HG03520 (cell line): ENCODE measurements around the gene CASTOR2.
"Not testable (repeated sequence)": the region's sequence is repeated elsewhere in the genome, so short reads cannot be mapped to it uniquely, and the experiment has no call there.

Experiments used
- ATAC-seq: cut with Tn5 transposase; IDR thresholded peaks from one replicate; pipeline ENCODE4 v1.9.1; 2021; ENCODE audit warnings: mild to moderate bottlenecking, moderate library complexity; ENCODE audit not compliant: unreplicated experiment

Gene CASTOR2

GRCh38 chr7:74994869-74995543 lies 30.5 kb downstream of the CASTOR2 start:
- ATAC-seq: not testable (repeated sequence)

- ATAC-seq: not testable (repeated sequence)
Observed at GRCh38 chr7:74996361-74996760, 31.9 kb downstream of the CASTOR2 start.

DNA sequence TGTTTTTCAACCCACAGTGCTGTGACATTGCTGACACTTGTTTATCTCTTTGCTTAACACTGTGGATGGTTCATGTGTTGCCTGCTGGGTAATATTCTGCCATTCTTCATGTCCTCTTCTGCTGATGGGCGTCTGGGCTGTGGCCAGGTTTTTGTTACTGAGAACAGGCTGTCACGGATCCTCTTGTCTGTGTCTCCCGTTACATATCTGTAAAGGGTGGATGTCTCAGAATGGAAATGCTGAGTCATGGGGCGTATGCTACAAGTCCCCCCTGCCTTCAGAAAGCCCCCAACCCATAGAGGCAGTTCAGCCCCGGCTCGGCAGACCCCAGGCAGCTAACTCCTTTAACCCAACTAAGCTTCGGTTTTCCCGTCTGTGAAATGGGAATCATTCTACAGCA lies 33.3 kb downstream of the CASTOR2 start:
- ATAC-seq: not testable (repeated sequence)

DNA sequence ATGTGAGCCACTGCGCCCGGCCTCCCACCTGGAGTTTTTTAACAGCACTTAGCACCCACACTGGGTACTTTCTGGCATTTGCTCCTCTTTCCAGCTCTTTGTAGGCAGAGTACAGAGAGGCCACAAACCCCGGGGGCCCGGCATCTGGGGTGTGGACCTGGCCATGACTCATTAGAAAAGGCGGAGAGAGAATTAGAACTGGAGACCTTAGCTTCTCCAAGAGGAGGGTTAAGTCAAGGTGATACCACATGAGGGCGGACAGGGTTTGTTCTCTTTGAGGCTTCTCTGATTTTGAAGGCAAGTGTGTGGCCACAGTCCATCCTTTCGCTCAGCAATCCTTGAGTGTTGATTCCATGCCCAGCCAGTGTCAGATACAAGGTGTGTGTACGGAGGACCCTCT lies 36.9 kb downstream of the CASTOR2 start:
- not testable (repeated sequence) for ATAC-seq

DNA sequence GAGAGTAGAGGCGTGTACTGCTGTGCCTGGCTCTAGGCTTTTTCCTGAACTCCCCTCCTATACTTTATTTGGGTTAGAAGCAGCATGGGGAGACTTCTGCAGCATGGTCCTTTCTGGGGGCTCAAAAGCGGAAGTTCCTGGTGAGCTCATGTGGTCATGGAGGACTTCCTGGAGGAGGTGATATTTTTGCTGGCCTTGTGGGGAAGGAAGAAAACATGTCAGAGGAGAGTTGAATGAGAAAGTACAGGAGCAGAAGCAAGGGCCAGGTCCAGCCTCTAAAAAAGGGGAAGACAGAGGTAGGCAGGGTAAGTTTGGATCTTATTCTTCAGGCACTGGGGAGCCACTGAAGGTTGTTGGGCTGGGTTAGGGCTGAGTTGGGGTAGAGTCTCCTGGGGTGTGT lies 45.5 kb downstream of the CASTOR2 start:
- no peak for ATAC-seq

GRCh38 chr7:75017832-75018231 lies 53.3 kb downstream of the CASTOR2 start:
- ATAC-seq: no peak

GRCh38 chr7:75018570-75019364 lies 54.3 kb downstream of the CASTOR2 start:
- ATAC-seq: no peak

DNA sequence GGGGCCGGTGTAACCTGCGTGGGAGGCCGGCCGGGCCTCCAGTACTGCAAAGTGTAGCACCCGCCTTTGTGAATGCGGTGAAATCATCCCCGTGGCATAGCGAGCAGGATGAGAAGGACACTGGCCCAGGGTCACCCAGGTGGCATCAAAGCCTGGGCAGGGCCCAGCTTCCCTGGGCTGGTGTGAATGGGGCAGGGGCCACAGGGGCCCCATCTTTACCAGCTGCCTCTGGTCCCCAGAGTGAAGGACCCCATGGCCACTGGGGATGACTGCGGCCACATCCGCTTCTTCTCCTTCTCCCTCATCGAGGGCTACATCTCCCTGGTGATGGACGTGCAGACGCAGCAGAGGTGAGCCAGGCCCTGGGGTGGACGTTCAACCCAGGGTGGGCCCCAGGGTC lies 55.3 kb downstream of the CASTOR2 start:
- no peak for ATAC-seq

DNA sequence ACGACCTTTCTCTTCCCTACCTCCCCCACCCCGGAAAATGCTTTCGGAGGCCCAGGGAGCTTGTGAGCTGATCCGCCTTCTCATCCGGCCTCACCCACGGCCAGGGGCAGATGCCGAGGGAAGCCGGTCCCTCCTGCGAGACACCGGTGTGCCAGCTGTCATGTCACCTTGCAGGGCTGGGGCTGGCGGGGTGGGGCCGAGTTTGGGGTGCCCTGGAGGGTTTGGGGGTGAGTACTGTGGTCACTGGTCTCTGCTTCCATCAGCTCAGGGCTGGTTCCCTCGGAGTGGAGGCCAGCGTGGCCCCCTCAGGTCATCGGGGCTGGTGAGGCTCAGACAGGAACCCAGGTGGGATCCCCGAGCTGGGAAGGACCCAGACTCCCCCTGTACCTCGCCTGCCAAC lies 60.4 kb downstream of the CASTOR2 start:
- no peak for ATAC-seq

DNA sequence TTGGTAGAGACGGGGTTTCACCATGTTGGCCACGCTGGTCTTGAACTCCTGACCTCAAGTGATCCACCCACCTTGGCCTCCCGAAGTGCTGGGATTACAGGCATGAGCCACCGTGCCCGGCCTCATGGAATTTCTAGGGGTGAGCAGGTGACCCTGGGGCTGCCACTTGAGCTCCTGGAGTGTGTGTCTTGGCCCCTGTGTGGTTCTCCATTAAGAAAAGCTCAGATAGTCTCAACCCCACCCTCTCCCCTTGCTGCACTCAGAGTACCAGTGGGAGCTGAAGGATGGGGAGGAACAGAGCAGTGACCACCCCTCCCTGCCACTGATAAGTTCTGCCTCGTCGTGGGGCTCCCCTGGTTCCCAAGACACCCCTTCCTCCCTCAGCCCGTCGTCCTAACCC lies 63.8 kb downstream of the CASTOR2 start:
- no peak for ATAC-seq

DNA sequence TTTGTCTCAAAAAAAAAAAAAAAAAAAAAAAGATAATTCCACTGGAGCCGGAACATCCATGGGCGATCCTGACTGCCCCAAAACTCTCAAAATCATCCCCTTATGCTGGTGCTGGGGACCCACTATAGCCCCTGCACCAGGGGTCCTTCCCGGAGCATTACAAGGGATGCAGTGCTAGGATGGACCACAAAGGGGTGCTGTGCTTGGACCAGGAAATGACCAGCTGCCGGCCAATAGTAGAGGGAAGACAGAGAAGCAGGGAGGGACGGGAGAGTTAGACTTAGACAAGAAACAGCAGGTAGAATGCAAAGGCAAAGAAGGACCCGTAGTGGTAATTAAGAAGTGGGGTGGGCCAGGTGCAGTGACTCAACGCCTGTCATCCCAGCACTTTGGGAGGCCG lies 68.6 kb downstream of the CASTOR2 start:
- ATAC-seq: no peak

GRCh38 chr7:75033826-75034225 lies 69.3 kb downstream of the CASTOR2 start:
- no peak for ATAC-seq

DNA sequence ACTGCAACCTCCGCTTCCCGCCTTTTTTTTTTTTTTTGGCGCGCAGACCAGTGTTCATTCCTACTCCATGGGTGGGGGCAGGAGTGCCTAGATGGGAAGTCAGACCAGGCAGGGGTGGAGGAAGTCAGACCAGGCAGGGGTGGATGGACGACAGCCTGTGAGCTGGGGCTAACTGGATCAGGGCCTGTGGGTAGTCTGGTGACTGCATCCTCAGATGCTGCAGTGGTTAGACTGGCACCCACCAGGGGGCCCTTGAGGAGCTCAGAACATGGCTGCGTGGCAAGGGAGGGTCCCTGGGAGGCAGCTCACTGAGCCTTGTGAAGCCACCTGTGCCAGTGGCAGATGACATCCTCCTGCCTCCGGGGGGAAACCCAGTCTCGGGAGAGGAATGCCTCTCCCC lies 74.0 kb downstream of the CASTOR2 start:
- ATAC-seq: no peak

GRCh38 chr7:75039166-75039565 lies 74.7 kb downstream of the CASTOR2 start:
- no peak for ATAC-seq

- ATAC-seq: no peak
Observed at GRCh38 chr7:75039709-75040108, 75.2 kb downstream of the CASTOR2 start.

DNA sequence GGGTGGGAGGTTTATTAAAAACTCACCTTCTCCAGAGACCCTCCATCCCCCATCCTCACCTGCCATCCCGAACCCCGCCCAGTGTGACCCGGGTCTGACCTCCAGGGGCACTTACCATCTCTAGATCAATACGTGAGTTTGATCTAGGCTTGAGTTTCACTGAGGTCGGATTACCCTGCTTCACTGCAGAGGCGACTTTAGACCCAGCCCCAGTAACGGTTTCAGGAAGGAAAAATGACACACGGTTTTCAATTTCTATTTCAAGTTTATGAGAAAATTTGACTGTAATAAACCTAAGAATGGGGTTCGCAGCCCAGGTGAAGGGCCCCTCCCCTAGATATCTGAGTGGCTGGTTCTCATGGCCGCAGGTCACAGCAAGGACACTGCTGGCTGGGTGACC lies 76.0 kb downstream of the CASTOR2 start:
- no peak for ATAC-seq

GRCh38 chr7:75042286-75042685 lies 77.8 kb downstream of the CASTOR2 start:
- ATAC-seq: no peak

- no peak for ATAC-seq
Observed at GRCh38 chr7:75042831-75043703, 78.6 kb downstream of the CASTOR2 start.

GRCh38 chr7:75045881-75046280 lies 81.4 kb downstream of the CASTOR2 start:
- ATAC-seq: no peak

GRCh38 chr7:75048435-75049379 lies 84.2 kb downstream of the CASTOR2 start:
- no peak for ATAC-seq
